Measurements from ENCODE around the gene EDA.

Gene EDA

GRCh38 chrX:70022616-70023015, 406.7 kb downstream of the EDA start:
- no peak for DNase-seq

DNA sequence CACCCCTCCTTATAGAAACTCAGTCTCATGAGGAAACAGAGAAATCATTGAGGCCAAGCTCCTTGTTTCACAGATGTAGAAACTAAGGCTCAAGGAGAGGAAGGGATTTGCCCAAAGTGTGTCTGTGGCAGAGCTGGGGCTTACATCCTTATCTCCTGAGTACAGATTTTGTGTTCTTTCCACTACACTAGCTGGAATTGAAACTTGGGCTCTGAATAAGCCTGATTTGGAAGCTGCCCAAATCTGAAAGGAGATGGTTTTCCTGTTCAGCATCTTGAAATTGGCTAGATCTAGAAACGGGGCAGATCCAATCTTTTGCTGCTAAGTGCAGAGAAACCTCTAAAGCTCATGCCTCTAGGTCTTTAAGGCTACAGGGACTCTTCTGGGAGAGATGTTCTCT, 409.6 kb downstream of the EDA start:
- DNase-seq = no peak

GRCh38 chrX:70026112-70026850, 410.4 kb downstream of the EDA start:
- no peak for DNase-seq

GRCh38 chrX:70026851-70027200, 410.9 kb downstream of the EDA start:
- DNase-seq = no peak

DNA sequence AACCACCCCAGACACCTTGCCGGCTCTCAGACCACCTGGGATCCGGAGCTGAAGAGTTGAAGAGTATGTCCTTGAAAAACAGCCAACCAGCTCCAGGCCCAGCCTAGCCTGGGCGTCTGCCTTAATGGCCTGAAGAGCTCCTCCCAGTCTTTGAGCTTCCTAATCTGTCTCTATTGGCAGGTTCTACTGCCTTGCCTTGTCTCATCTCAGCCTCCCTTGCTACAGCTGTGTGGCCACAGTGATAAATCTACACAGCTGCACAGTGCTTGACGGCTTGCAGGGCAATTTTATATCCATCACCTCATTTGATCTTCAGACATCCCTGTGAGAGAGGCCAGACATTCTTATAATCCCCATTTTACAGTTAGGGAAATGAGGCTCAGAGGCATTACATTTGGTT, 413.9 kb downstream of the EDA start:
- DNase-seq = no peak

GRCh38 chrX:70030301-70030767, 414.4 kb downstream of the EDA start:
- peak in 32 of 56 donors; percentile 1 to 41 (median 4) for DNase-seq

DNA sequence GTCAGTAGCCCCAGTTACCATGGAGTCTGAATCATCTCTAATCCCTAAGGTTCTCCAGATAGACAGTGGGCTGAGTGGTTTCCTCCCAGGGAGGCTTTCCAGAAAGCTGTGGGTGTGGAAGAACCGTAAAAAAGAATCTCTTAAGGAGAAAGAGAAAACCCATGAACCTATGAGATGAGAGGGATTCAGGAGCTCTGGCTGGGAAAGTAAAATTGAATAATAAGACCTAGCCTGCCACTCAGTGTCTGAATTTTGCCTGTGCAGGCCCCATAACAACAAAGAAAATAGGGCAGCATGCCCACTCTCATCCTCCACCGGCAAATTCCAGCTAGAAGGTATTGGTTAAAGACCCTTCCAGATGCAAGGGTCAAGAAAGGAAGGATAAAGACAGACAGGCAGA, 416.9 kb downstream of the EDA start:
- DNase-seq = no peak

DNA sequence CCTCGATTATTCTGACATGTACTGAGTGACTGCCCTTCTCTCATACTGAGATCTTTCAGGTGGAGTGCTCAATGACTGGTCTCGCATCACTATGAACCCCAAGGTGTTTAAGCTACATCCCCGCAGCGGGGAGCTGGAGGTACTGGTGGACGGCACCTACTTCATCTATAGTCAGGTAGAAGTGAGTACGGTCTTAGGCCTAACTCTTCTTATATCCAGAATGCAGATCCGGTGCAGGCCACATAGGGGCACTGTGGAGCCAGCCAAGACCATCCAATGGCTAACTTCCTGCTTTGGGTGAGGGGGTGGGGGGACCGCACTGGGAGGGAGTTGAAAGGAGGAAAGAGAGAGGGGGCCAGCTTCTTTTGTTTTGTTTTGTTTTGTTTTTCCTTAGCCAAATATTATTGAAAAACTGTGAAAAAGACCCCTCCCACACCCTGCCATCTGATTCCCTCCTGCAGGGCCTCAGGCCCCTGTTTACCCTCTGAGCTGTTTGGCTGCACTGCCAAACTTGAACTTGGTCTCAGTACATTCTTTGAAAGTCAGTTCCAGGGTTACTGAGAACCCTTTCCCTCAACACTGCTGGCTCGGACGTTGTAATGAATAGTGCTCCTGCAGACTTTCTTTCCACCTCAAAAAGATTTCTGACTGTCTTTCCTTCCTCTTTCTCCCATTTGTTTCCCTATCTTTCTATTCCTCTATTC, 417.6 kb downstream of the EDA start:
- DNase-seq = peak in 8 of 56 donors; percentile 0 to 24 (median 6)

DNA sequence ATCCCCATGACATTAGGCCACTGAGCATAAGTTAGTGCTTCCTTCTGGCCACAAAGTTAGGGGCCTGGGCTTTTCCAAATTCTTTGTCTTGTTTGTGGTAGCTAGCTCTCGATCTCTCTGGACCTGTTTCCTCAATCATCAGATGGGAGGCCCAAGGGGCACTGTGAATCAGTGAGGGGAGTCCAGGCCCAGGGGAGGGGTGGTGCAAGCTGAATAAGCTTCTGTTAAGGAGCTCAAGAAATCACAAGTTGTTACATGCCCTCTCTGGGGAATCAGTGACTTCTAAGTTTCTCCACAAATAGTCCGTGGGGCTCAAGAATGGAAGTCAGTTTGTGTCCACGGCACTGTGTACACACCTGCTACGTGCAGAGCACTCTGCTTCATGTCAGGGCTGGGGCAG, 418.7 kb downstream of the EDA start:
- DNase-seq = no peak

- no peak for DNase-seq
Observed at GRCh38 chrX:70038515-70038914, 422.6 kb downstream of the EDA start.

DNA sequence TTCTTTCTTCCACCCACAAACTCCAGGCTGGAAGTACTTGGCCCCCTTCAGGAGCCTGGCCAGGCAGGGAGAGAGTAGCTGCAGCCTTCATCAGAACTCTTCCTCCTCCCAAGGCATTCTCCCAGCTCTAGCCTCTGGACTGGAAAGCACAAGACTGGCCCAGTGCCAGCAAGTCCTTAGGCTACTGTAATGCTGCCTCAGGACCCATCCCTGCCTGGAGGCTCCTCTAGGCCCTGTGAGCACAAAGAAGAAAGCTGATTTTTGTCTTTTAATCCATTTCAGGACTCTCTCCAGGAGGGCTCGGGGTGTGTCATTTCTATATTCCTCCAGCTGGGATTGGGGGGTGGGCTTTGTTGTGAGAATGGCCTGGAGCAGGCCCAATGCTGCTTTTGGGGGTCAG, 423.0 kb downstream of the EDA start:
- no peak for DNase-seq

DNA sequence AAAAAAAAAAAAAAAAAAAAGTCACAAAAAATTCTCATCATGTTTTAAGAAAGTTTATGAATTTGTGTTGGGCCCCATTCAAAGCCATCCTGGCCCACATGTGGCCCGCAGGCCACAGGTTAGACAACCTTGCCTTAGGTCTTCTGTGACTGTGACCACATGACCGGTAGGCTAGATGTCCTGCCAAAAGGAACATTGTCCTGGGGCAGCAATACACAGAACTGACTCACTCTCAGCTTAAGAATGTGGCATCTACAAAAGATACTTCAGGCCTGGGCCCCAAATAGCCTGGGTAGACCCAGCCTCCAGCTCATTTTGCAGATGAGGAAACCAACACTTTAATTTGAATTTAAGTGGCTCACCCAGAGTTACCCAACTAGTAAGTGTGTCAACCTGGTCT, 423.8 kb downstream of the EDA start:
- no peak for DNase-seq

GRCh38 chrX:70041993-70042392, 426.1 kb downstream of the EDA start:
- DNase-seq = no peak

DNA sequence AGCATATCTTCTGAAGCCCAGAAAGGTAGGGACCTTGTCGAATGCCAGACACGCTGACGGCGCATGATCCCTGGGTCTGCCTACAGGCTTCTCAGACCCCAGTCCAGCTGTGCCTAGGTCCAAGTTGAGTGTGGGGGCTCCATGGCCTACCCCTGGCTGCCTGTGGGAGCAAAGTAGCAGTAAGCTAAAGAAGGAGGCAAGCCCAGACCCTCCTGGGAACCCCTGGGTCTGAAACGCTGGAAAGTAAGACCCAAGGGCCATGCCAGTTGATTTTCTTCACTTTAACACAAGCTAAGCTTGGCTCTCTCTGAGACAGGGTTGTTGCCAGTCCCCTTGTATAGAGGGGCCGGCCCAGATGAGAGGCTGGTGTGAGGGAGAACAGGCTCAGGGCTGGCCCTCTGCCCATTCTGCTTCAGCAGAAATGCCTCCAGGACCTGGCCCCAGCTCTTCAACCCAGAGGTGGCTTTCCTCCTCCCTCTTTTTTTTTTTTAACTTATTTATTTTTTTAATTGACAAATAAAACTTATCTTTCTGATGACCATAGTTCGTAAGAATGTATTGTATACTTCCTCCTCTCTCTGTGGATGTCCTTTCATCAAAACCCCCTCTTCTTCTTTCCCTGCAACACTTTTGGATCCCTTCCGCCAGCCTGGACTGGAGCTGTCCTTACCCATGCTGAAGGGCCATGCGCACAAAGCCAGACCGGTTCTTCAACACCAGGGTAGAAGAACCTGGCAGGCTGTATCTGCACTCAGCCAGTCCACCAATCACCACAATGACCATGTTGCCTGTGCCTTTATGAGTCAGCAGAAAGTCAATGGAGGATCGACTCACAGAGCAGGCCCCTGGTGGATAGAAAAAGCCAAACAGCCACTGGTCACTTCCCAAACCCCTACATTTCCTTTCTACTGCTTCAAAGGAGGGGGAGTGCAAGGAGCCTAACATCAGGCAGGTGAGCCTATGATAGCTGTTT, 426.8 kb downstream of the EDA start:
- no peak for DNase-seq

DNA sequence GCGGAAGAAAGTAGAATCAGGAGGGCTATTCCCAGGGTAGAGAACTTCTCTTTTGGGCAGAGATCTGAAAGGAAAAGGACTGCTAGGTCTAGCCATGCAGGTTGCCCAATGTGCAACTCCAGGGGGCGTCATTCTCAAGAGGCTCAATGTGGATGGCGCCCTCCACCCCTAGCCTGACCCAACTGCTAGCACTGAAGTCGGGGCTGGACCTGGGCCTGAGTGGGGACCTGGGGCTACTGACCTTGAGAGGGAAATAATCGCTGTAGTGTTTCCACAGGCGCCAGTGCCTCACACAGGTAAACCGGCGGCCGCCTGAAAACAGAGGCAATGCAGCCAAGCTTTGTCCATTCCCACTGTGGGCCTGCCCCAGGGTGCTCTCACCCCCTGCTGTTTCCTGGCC, 427.8 kb downstream of the EDA start:
- DNase-seq = no peak

DNA sequence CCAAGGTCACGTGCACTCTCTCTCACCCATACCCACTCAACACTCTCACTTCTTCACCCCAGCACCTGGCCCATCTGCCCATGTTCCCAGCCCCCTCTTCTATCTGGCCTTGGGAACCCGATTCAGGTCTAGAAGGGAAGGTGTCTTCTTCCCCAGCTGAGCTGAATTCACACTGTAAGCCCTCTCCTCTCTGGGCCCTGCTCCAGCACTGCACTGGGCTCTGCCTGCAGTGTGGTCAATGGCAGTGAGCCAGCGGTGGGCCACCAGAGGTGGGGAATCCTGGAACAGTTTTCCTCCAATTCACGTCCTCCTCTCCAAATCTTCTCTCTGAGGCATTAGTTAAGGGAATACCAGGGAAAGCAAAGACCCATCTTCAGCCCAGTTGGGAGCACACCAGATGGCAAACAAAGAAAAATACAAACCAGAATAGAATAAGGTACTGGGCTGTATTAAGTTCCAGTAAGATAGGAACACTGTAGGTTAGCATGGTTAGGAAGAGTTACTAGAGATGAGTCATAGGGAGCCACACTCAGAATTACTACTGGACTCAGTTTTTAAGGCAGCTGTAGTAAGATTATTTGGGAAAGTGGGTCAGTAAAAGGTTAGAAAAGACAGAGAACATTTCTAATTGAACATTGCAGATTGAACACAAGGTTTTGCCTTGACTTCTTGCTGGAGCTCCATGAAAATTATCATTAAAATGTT, 428.8 kb downstream of the EDA start:
- DNase-seq = no peak

DNA sequence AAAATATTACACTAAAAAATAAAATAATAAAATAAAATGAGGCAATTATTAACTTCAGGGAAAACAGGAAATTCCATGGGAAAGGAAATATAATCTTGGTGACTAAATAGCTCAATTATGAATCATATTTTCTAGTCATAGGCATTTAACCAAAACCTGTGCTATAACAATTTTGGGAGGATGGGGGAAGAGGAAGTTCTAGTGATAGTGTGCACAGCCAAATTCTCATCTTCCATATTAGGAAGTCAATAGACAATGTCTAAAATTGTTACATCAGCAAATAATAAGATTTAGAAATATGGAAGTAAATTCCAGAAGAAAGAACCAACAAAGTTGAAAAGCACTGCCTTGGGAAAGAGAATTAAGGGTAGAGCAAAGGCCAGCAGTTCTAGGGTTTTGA, 431.1 kb downstream of the EDA start:
- DNase-seq = no peak

GRCh38 chrX:70049406-70049805, 433.5 kb downstream of the EDA start:
- DNase-seq = no peak

DNA sequence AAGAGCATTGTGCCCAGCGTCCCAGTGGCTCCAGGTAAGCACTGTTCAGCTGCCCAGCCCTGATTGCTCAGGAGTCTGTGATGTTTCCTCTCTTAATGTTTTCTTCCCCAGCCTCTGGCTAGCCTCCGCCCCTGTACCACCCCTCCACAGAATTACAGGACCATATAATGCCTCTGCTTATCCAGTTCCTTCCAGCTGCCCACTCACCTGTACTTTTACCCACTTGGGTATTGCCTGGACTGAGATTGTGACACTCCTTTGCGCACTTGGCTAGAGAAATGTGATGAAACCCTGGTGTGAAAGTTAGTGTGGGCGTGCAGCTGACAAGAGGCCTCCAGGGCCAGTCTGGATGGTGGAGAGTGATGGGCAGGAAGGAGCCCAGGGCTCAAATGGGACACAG, 434.0 kb downstream of the EDA start, which contains the start of gene AWAT2:
Gene AWAT2 (minus strand): TSS at position 14 of the 400 bp plus-strand sequence. CDS start 6 bp downstream, at position 8.
- DNase-seq = no peak

- no peak for DNase-seq
Observed at GRCh38 chrX:70052895-70053615, 437.1 kb downstream of the EDA start.
